Adipocyte (in vitro differentiated cells): ENCODE data around the gene CD207.

Experiments
- DNase-seq: peaks from one replicate; pipeline ENCODE4 v3.0.0-alpha.2; 2015; ENCODE audit warnings: low read depth
- H3K27me3 ChIP-seq: replicated peaks from 2 replicates; pipeline ENCODE4 v1.7.0; 2013; ENCODE audit warnings: mild to moderate bottlenecking, low read length, moderate library complexity; ENCODE audit not compliant: control insufficient read depth, insufficient read depth
- H3K36me3 ChIP-seq: 2 replicates; pipeline ENCODE4 v1.7.0; 2013; ENCODE audit warnings: low read length, mild to moderate bottlenecking, moderate library complexity; ENCODE audit not compliant: control insufficient read depth, insufficient read depth, severe bottlenecking
- H3K4me1 ChIP-seq: 2 replicates; pipeline ENCODE4 v1.7.0; 2013; ENCODE audit warnings: mild to moderate bottlenecking, low read length, moderate library complexity; ENCODE audit not compliant: control insufficient read depth, insufficient read depth
- H3K4me3 ChIP-seq: 2 replicates; pipeline ENCODE4 v1.7.0; 2013; ENCODE audit warnings: mild to moderate bottlenecking, low read length, moderate library complexity
- H3K9ac ChIP-seq: 2 replicates; pipeline ENCODE4 v1.7.0; 2013; ENCODE audit warnings: mild to moderate bottlenecking, low read length, moderate library complexity
- H3K9me3 ChIP-seq: 2 replicates; pipeline ENCODE4 v1.7.0; 2013; ENCODE audit warnings: mild to moderate bottlenecking, low read length, moderate library complexity; ENCODE audit not compliant: control insufficient read depth

CD207 gene

GRCh38 chr2:70790136-70790828 lies 45.3 kb downstream of the CD207 start, which contains the start of gene FIGLA:
Gene FIGLA, minus strand, starts transcription at chr2:70790643. Its CDS starts 5 bp downstream, at chr2:70790638.
- H3K9ac ChIP-seq, result no peak within 1 kb of the TSS
- H3K27me3 ChIP-seq, result peaks cover 77% of the 10 kb centered on the region
- peaks cover 6% of the 10 kb centered on the region for H3K4me1 ChIP-seq
- no peaks in the 10 kb centered on the region for H3K36me3 ChIP-seq
- DNase-seq, result no peak
- peaks cover 3% of the 10 kb centered on the region for H3K9me3 ChIP-seq
- H3K4me3 ChIP-seq, result peak within 1 kb of the TSS; percentile 54

GRCh38 chr2:70789304-70790135 lies 46.1 kb downstream of the CD207 start:
- no peak overlapping the region for H3K9ac ChIP-seq
- H3K9me3 ChIP-seq, result peaks cover 3% of the 10 kb centered on the region
- DNase-seq, result peak; percentile 47
- H3K4me3 ChIP-seq, result peak overlapping the region; percentile 54
- H3K4me1 ChIP-seq, result peaks cover 6% of the 10 kb centered on the region
- no peaks in the 10 kb centered on the region for H3K36me3 ChIP-seq
- H3K27me3 ChIP-seq, result peaks cover 72% of the 10 kb centered on the region

- Histone ChIP-seq H3K4me1 (peaks cover 9% of the 10 kb centered on the region), H3K9ac (no peak overlapping the region), H3K4me3 (no peak overlapping the region), H3K36me3 (no peaks in the 10 kb centered on the region), H3K27me3 (peaks cover 43% of the 10 kb centered on the region), H3K9me3 (no peaks in the 10 kb centered on the region)
- DNase-seq, result no peak
Observed at GRCh38 chr2:70785137-70785911, 50.3 kb downstream of the CD207 start.

- Histone ChIP-seq H3K36me3 (no peaks in the 10 kb centered on the region), H3K9ac (no peak overlapping the region), H3K9me3 (no peaks in the 10 kb centered on the region), H3K27me3 (peaks cover 35% of the 10 kb centered on the region), H3K4me1 (peaks cover 12% of the 10 kb centered on the region), H3K4me3 (no peak overlapping the region)
- DNase-seq, result no peak
Observed at GRCh38 chr2:70784320-70784719, 51.3 kb downstream of the CD207 start.
